ENCODE measurements around the gene MYMK. TPM values are rescaled to one million over a fixed set of nuclear protein-coding genes. Genes with fewer than 3 reads are reported as not detected.
A peak's percentile ranks its signal among the peaks of the same experiment; 100 is the strongest.
"Not testable (repeated sequence)": the region's sequence is repeated elsewhere in the genome, so short reads cannot be mapped to it uniquely, and the experiment has no call there.

Gene MYMK
- total RNA-seq, 1 experiment from 2014 or later = not detected

DNA sequence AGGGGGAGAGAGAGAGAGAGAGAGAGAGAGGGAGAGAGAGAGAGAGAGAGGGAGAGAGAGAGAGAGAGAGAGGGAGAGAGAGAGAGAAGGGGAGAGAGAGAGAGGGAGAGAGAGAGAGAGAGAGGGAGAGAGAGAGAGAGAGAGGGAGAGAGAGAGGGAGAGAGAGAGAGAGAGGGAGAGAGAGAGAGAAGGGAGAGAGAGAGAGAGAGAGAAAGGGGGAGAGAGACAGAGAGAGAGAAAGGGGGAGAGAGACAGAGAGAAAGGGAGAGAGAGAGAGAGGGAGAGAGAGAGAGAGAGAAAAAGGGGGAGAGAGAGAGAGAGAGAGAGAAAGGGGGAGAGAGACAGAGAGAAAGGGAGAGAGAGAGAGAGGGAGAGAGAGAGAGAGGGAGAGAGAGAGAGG, 39.1 kb upstream of the MYMK start:
- H3K27me3 ChIP-seq (replicated peaks); DNase-seq (ENCODE audit: low read depth in 1 of 2, low spot score in 2 of 2); H3K27ac ChIP-seq; H3K36me3 ChIP-seq; H3K4me1 ChIP-seq (replicated peaks); H3K9me3 ChIP-seq (replicated peaks); H3K4me3 ChIP-seq: not testable (repeated sequence)

DNA sequence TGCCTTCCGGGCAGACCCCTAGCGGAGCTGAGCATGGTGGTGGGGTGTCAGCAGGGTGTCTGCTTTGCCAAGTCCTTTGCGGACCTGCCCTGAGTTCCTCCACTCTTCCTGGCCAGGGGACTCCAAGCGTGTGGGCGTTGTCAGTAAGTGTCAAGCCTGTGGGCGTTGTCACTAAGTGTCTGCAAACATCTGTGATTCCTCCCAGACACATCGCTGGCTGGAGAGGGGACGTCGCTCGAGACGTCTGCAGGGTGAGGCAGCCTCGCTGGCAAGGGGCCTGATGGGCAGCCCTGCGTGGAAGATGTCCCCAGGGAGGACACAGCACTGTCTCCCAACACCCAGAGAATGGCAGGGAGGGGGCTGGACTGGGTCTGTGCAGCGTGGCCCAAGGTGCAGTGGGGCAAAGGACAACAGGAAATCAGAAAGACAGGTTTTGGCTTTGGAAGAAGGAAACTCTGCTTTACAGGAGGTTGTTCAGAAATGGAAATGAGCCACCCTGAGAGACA, 38.6 kb upstream of the MYMK start:
- Histone ChIP-seq H3K4me3 (no peak overlapping the region), H3K27ac (no peak overlapping the region), H3K36me3 (no peaks in the 10 kb centered on the region), H3K27me3 (replicated peaks) (no peaks in the 10 kb centered on the region), H3K9me3 (replicated peaks) (no peaks in the 10 kb centered on the region), H3K4me1 (replicated peaks) (peaks cover 8% of the 10 kb centered on the region)
- DNase-seq (ENCODE audit: low read depth in 1 of 2, low spot score in 2 of 2) = no peak

DNA sequence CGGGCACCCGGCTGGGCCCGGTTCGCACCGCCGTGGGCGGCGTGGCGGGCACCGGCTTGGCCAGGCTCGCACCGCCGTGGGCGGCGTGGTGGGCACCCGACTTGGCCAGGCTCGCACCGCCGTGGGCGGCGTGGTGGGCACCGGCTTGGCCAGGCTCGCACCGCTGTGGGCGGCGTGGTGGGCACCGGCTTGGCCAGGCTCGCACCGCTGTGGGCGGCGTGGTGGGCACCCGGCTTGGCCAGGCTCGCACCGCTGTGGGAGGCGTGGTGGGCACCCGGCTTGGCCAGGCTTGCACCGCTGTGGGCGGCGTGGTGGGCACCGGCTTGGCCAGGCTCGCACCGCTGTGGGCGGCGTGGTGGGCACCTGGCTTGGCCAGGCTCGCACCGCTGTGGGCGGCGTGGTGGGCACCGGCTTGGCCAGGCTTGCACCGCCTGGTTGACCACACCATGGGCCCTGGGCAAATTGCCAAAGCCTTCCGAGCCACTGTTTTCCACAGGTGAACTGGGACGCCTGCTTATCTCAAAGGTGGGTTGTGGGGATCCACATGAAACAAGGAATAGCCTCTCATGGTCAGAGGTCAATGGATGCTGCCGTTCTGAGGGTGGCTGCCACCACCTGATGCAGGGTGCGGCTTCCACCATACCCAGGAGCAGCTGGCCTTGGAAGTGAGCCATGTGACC, 38.0 kb upstream of the MYMK start:
- DNase-seq (ENCODE audit: low read depth in 1 of 2, low spot score in 2 of 2) = no peak

DNA sequence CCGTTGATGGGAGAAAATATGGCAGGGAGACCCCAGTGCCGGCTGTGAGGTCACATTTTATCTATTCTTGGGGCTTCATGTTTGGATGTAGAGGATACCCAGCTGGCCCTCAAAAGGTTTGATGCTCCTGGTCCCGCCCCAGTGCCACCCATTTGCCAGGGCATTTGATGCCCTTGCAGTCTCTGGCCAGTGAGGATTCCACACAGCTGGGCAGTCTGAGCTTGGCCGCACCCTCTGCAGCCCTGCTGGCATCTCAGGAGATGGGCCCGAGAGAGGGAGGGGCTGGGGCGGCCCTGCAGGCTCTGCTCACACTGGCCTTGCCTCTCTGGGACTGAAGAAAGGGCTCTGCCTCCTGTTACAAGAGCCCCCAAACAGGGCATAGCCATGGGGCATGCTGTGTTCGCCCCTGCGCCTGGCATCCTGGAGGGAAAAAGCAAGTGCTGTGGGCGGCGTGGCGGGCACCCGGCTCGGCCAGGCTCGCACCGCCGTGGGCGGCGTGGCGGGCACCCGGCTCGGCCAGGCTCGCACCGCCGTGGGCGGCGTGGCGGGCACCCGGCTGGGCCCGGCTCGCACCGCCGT, 37.3 kb upstream of the MYMK start:
- peaks cover 20% of the 10 kb centered on the region for H3K4me1 ChIP-seq (replicated peaks)
- no peaks in the 10 kb centered on the region for H3K9me3 ChIP-seq (replicated peaks)
- H3K27me3 ChIP-seq (replicated peaks) = no peaks in the 10 kb centered on the region
- no peak overlapping the region for H3K27ac ChIP-seq
- no peak overlapping the region for H3K4me3 ChIP-seq
- H3K36me3 ChIP-seq = no peaks in the 10 kb centered on the region
- no peak for DNase-seq (ENCODE audit: low read depth in 1 of 2, low spot score in 2 of 2)

More for the DNA sequence above, 38.0 kb upstream of the MYMK start:
- H3K36me3 ChIP-seq = no peaks in the 10 kb centered on the region
- H3K27me3 ChIP-seq (replicated peaks) = no peaks in the 10 kb centered on the region
- no peaks in the 10 kb centered on the region for H3K9me3 ChIP-seq (replicated peaks)
- H3K4me3 ChIP-seq = no peak overlapping the region
- H3K4me1 ChIP-seq (replicated peaks) = peaks cover 14% of the 10 kb centered on the region
- no peak overlapping the region for H3K27ac ChIP-seq

DNA sequence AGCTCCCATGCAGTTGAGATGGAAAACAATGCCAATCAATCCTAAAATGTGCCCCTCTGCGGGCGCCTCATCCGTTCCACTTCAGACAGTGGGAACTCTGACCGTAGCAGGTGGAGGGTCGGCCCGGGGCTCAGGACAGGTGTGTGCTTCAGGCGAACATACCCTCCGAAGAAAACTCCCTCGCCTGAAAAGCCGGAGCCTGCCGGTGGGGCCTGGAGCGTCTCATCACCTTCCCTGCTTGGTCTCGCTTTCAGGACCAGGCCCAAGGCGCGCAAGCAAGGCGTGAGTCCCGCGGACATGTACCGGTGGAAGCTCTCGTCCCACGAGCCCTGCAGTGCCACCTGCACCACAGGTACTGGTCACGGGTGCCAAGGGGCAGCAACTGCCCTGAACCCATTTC, 36.2 kb upstream of the MYMK start:
- Histone ChIP-seq H3K27ac (no peak overlapping the region), H3K9me3 (replicated peaks) (no peaks in the 10 kb centered on the region), H3K4me1 (replicated peaks) (peaks cover 20% of the 10 kb centered on the region), H3K27me3 (replicated peaks) (no peaks in the 10 kb centered on the region), H3K36me3 (no peaks in the 10 kb centered on the region), H3K4me3 (no peak overlapping the region)
- no peak for DNase-seq (ENCODE audit: low read depth in 1 of 2, low spot score in 2 of 2)

DNA sequence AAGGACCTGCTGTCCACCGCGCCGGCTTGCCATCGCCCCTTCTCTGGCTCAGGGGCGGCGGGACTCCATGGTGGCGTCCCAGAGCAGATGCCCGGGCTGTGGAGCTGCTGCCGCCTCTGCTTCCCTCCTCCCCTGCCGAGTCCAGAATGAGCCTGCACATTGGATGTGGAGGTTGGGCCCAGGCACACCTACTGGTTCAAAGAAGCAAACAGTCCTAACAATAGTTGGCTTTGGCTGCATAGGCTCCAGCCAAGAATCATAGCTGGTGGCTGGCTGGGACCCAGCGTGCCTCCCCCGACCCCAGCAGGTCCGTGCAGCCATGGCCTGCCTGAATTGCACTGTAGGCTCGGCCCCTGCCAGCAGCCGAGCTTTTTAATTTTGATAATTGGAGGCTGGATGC, 35.6 kb upstream of the MYMK start:
- no peak overlapping the region for H3K4me3 ChIP-seq
- DNase-seq (ENCODE audit: low read depth in 1 of 2, low spot score in 2 of 2) = no peak
- H3K27ac ChIP-seq = no peak overlapping the region
- peaks cover 20% of the 10 kb centered on the region for H3K4me1 ChIP-seq (replicated peaks)
- no peaks in the 10 kb centered on the region for H3K9me3 ChIP-seq (replicated peaks)
- H3K36me3 ChIP-seq = no peaks in the 10 kb centered on the region
- H3K27me3 ChIP-seq (replicated peaks) = no peaks in the 10 kb centered on the region

DNA sequence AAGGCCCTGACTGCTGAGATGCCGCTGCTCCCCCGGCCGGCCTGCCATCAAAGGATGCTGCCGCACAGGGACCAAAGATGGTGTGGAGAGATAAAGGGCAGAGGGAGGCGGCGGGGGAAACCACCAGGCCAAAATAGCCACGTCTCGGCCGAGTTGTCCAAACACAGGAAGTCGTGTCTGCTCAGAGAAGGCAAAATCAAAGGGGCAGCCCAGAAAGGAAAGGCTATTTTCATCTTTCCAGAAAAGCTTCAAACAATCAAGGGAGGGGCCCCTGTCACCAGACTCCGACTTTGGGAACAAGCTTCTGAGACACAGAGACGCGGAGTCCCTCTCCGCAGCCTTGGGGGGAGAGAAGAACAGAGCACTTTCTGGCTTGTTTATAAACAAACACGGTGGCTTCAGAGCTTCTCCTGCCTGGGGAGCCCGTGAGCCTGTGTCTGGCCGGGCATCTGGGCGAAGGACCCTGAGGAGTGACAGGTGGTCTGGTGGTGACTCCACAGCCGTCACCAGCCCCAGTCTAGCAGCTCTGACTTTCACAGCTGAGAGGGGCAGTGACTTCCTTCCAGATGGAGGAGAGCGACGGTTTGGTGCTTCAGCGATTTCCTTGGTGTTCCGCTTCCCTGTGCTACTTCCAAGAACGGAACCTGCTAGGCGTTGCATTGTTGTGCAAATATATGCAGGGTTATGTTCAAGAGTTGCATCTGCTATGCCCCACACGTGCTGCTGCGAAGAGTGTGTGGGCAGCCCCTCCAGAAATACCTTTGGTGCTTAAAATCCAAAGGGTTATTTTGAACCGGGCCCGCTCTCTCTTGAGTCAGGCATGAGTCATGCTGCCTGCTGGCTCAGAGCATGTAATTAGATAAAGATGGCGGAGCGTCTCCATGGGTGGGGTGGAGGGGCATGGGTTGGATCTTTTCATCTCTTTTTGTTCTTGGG, 33.7 kb upstream of the MYMK start:
- Histone ChIP-seq H3K4me3 (peak overlapping the region; percentile 6; the same call in 1 of the 2 replicates), H3K27ac (peak overlapping the region; percentile 46), H3K27me3 (replicated peaks) (no peaks in the 10 kb centered on the region), H3K36me3 (no peaks in the 10 kb centered on the region), H3K9me3 (replicated peaks) (no peaks in the 10 kb centered on the region), H3K4me1 (replicated peaks) (peaks cover 20% of the 10 kb centered on the region)
- peak; percentile 83 to 85 for DNase-seq (ENCODE audit: low read depth in 1 of 2, low spot score in 2 of 2)

DNA sequence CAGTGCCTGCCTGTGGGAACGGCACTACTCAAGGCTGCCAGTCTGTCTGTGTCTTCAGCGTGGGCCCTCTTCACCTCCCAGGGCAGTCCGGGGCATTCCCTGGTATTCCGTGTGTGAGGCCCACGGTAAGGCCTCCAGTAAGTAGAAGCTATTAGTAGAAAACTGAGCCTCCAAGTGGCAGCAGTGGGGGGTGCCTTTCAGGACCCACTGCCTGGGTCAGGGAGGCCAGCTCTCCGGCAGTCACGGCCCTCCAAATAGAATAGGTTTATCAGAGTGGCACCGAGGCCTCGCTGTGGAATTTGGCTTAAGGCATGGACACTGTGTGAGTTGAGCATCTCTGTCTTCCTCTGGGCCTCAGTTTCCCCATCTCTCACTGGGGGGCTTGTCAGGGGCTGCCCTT, 32.8 kb upstream of the MYMK start:
- H3K4me1 ChIP-seq (replicated peaks) = peaks cover 20% of the 10 kb centered on the region
- no peak overlapping the region for H3K4me3 ChIP-seq
- H3K27ac ChIP-seq = no peak overlapping the region
- DNase-seq (ENCODE audit: low read depth in 1 of 2, low spot score in 2 of 2) = no peak
- no peaks in the 10 kb centered on the region for H3K9me3 ChIP-seq (replicated peaks)
- no peaks in the 10 kb centered on the region for H3K36me3 ChIP-seq
- H3K27me3 ChIP-seq (replicated peaks) = no peaks in the 10 kb centered on the region

DNA sequence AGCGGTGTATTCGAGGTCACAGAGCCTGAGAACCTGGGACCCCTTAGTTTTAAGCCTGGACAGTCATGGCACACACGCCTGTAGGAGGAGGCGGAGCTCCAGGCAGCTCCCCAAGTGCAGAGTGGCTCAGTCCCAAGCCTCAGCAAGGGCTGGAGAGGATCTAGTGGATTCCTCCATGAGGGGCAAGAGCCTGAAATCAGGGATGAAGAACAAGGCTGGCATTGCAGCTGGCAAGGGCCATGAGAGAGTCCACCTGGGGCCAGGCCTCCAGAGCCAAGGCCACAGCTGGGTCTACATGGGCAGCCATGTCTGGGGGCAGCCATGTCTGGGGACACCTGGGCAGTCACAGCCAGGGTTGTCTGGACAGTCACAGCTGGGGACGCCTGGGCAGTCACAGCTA, 31.6 kb upstream of the MYMK start:
- H3K4me3 ChIP-seq = no peak overlapping the region
- no peak overlapping the region for H3K27ac ChIP-seq
- no peaks in the 10 kb centered on the region for H3K36me3 ChIP-seq
- no peak for DNase-seq (ENCODE audit: low read depth in 1 of 2, low spot score in 2 of 2)
- H3K27me3 ChIP-seq (replicated peaks) = no peaks in the 10 kb centered on the region
- no peaks in the 10 kb centered on the region for H3K9me3 ChIP-seq (replicated peaks)
- H3K4me1 ChIP-seq (replicated peaks) = peaks cover 20% of the 10 kb centered on the region

DNA sequence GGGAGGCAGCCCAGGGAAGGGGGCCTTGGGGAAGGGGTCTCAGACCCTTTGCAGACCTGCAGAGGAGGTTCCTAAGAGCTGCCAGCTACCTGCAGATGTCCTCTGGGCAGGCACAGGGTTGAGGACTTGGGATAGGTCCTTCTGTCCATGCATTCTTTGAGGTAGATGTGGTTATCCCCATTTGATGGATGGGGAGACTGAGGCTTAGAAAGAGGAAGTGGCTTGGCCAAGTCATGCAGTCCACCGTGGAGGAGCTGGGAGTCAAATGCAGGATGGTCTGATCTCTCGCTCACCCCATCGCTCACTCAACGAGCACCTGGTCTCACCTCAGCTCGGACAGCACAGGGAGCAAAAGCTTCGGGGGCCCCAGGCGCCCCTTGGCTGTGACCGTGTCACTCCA, 30.0 kb upstream of the MYMK start:
- no peak overlapping the region for H3K27ac ChIP-seq
- H3K4me1 ChIP-seq (replicated peaks) = peaks cover 20% of the 10 kb centered on the region

DNA sequence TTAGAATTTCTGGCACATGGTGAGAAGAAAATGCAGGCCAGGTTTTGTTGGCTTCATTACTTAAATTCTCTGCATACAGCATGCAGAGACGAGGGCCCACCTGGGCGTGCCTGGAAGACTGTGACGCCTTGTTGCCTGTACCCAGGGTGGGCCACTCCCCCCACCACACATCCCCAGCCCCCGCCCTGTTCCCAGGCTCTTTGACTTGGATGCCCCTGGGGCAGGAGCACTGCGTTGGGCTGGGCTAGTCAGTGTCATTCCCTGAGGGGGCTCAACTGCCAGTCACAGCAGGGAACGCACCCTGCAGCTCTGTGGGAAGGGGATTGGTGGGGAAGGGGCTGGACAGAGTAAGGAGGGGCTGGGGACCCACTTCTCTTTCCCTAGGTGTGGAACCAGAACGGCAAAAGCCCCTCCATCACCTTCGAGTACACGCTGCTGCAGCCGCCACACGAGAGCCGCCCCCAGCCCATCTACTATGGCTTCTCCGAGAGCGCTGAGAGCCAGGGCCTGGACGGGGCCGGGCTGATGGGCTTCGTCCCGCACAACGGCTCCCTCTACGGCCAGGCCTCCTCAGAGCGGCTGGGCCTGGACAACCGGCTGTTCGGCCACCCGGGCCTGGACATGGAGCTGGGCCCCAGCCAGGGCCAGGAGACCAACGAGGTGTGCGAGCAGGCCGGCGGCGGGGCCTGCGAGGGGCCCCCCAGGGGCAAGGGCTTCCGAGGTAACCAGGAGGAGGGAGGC, 29.4 kb upstream of the MYMK start:
- DNase-seq (ENCODE audit: low read depth in 1 of 2, low spot score in 2 of 2) = no peak
- no peak overlapping the region for H3K27ac ChIP-seq
- no peaks in the 10 kb centered on the region for H3K9me3 ChIP-seq (replicated peaks)
- H3K4me3 ChIP-seq = no peak overlapping the region
- peaks cover 20% of the 10 kb centered on the region for H3K4me1 ChIP-seq (replicated peaks)
- no peaks in the 10 kb centered on the region for H3K36me3 ChIP-seq
- H3K27me3 ChIP-seq (replicated peaks) = no peaks in the 10 kb centered on the region

More for the DNA sequence above, 30.0 kb upstream of the MYMK start:
- no peak overlapping the region for H3K4me3 ChIP-seq
- no peaks in the 10 kb centered on the region for H3K27me3 ChIP-seq (replicated peaks)
- DNase-seq (ENCODE audit: low read depth in 1 of 2, low spot score in 2 of 2) = no peak
- H3K36me3 ChIP-seq = no peaks in the 10 kb centered on the region
- H3K9me3 ChIP-seq (replicated peaks) = no peaks in the 10 kb centered on the region

DNA sequence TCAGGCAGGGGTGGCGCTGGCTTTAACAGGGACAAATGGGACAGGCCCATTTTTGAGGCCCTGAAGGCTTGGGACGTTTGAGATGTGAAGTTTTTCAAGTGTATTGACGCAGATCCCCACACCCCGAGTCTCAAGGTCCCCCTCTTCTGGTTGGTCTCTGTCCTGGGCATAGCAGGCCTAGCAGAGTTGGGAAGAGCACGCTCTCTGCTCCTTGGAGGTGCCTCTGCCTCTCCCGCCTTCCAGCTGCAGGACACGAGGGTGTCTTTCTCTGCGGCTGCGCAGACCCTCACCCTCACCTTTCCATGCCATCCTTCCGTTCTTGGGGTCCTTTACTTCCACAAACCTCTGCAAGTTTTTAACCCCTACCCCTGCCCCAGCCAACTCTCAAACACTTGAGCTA, 28.4 kb upstream of the MYMK start:
- no peaks in the 10 kb centered on the region for H3K27me3 ChIP-seq (replicated peaks)
- H3K4me1 ChIP-seq (replicated peaks) = peaks cover 9% of the 10 kb centered on the region
- no peak overlapping the region for H3K4me3 ChIP-seq
- no peaks in the 10 kb centered on the region for H3K9me3 ChIP-seq (replicated peaks)
- DNase-seq (ENCODE audit: low read depth in 1 of 2, low spot score in 2 of 2) = no peak
- H3K27ac ChIP-seq = no peak overlapping the region
- H3K36me3 ChIP-seq = no peaks in the 10 kb centered on the region

DNA sequence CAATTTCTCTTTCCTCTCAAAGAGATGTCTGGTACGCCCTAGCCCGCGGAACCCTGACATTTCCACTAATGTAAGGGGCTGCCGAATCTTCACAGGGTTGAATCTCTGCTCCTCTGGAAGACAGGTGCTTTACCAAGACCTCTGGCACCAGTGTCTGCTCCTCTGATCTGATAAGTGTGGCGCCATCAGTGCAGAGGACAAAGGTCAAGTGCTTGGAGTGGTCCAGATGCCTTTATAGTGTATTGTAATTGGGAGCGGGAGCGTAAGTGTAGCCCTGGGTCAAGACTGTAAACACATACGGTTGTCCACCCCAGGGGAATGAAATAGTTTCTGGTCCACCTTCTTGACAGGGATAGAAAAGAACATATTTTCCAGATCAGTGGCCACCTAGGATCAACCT, 27.5 kb upstream of the MYMK start:
- peaks cover under 1% of the 10 kb centered on the region for H3K4me1 ChIP-seq (replicated peaks)
- DNase-seq (ENCODE audit: low read depth in 1 of 2, low spot score in 2 of 2) = no peak
- H3K27me3 ChIP-seq (replicated peaks) = no peaks in the 10 kb centered on the region
- no peaks in the 10 kb centered on the region for H3K36me3 ChIP-seq
- H3K9me3 ChIP-seq (replicated peaks) = no peaks in the 10 kb centered on the region
- H3K27ac ChIP-seq = no peak overlapping the region
- H3K4me3 ChIP-seq = no peak overlapping the region

Measured in SJSA1 (cell line).